Activated T-helper 2 cell treated with anti-CD3 and anti-CD28 coated beads, Interferon-gamma antibody, Interleukin-2, Interleukin-4, amounts not matched to agents 10 μg/mL and 5 μg/mL and 100 μg/mL, durations not matched to agents 14 hours and 24 hours and 36 hours (primary cell): Measurements from ENCODE around the gene KRT24. TPM values are rescaled to one million over a fixed set of nuclear protein-coding genes. Genes with fewer than 3 reads are reported as not detected.
A peak's percentile ranks its signal among the peaks of the same experiment; 100 is the strongest.

ENCODE experiments used
- DNase-seq: peaks from one replicate; pipeline ENCODE4 v3.0.0; 2021; ENCODE audit warnings: low spot score
- H3K27ac Mint-ChIP-seq: one replicate; pipeline ENCODE4 v1.8.0; 2021; ENCODE audit warnings: mixed read lengths
- H3K27me3 Mint-ChIP-seq: one replicate; pipeline ENCODE4 v1.8.0; 2021; ENCODE audit warnings: low read depth, mixed read lengths
- H3K36me3 Mint-ChIP-seq: one replicate; pipeline ENCODE4 v1.8.0; 2021; ENCODE audit warnings: low read depth, mixed read lengths
- H3K4me1 Mint-ChIP-seq: one replicate; pipeline ENCODE4 v1.8.0; 2021; ENCODE audit warnings: low read depth, mixed read lengths
- H3K4me3 Mint-ChIP-seq: one replicate; pipeline ENCODE4 v1.8.0; 2021; ENCODE audit warnings: low read depth, mild to moderate bottlenecking, moderate library complexity, mixed read lengths
- H3K9me3 Mint-ChIP-seq: one replicate; pipeline ENCODE4 v1.8.0; 2021; ENCODE audit warnings: mixed read lengths
- intact Hi-C: fragments of 100-400 bp; cut with micrococcal nuclease; formaldehyde crosslinking; loops from one replicate; pipeline ENCODE4 v1.15.1; 2023
- total RNA-seq: library from RNA; stranded (reverse); gene quantifications from 2 replicates; pipeline ENCODE4 v1.2.3, GENCODE V29; 2022

The KRT24 gene
- total RNA-seq, 1 donor from 2014 or later = not detected

GRCh38 chr17:40680998-40681397 lies 22.6 kb downstream of the KRT24 start:
- Mint-ChIP-seq H3K27ac (no peak overlapping the region), H3K4me3 (no peak overlapping the region), H3K4me1 (peaks cover 9% of the 10 kb centered on the region), H3K27me3 (peaks cover 41% of the 10 kb centered on the region), H3K36me3 (no peaks in the 10 kb centered on the region), H3K9me3 (no peaks in the 10 kb centered on the region)
- intact Hi-C loops = no loop called here
- no peak for DNase-seq

GRCh38 chr17:40679523-40679907 lies 24.0 kb downstream of the KRT24 start:
- no peak overlapping the region for H3K27ac Mint-ChIP-seq
- DNase-seq = no peak
- no peaks in the 10 kb centered on the region for H3K9me3 Mint-ChIP-seq
- peaks cover 49% of the 10 kb centered on the region for H3K27me3 Mint-ChIP-seq
- H3K4me1 Mint-ChIP-seq = peaks cover 9% of the 10 kb centered on the region
- intact Hi-C loops = no loop called here
- H3K36me3 Mint-ChIP-seq = no peaks in the 10 kb centered on the region
- no peak overlapping the region for H3K4me3 Mint-ChIP-seq

GRCh38 chr17:40678902-40679522 lies 24.5 kb downstream of the KRT24 start:
- Mint-ChIP-seq H3K27ac (no peak overlapping the region), H3K36me3 (no peaks in the 10 kb centered on the region), H3K9me3 (no peaks in the 10 kb centered on the region), H3K4me3 (no peak overlapping the region), H3K4me1 (peaks cover 9% of the 10 kb centered on the region), H3K27me3 (peaks cover 53% of the 10 kb centered on the region)
- no peak for DNase-seq
- intact Hi-C loops = no loop called here

- DNase-seq = no peak
- H3K27me3 Mint-ChIP-seq = peaks cover 46% of the 10 kb centered on the region
- H3K27ac Mint-ChIP-seq = no peak overlapping the region
- no peaks in the 10 kb centered on the region for H3K36me3 Mint-ChIP-seq
- intact Hi-C loops = no loop called here
- H3K4me3 Mint-ChIP-seq = no peak overlapping the region
- H3K9me3 Mint-ChIP-seq = no peaks in the 10 kb centered on the region
- H3K4me1 Mint-ChIP-seq = peaks cover 9% of the 10 kb centered on the region
Observed at GRCh38 chr17:40675905-40676304, 27.6 kb downstream of the KRT24 start.

- no peaks in the 10 kb centered on the region for H3K9me3 Mint-ChIP-seq
- peaks cover 43% of the 10 kb centered on the region for H3K27me3 Mint-ChIP-seq
- H3K36me3 Mint-ChIP-seq = no peaks in the 10 kb centered on the region
- H3K4me1 Mint-ChIP-seq = no peaks in the 10 kb centered on the region
- DNase-seq = no peak
- H3K4me3 Mint-ChIP-seq = no peak overlapping the region
- H3K27ac Mint-ChIP-seq = no peak overlapping the region
- intact Hi-C loops = no loop called here
Observed at GRCh38 chr17:40672654-40673053, 30.9 kb downstream of the KRT24 start.

- H3K27me3 Mint-ChIP-seq = peaks cover 43% of the 10 kb centered on the region
- no peak for DNase-seq
- H3K9me3 Mint-ChIP-seq = no peaks in the 10 kb centered on the region
- no peaks in the 10 kb centered on the region for H3K4me1 Mint-ChIP-seq
- H3K36me3 Mint-ChIP-seq = no peaks in the 10 kb centered on the region
- no peak overlapping the region for H3K27ac Mint-ChIP-seq
- intact Hi-C loops = no loop called here
- H3K4me3 Mint-ChIP-seq = no peak overlapping the region
Observed at GRCh38 chr17:40671282-40671681, 32.3 kb downstream of the KRT24 start.

GRCh38 chr17:40666331-40666730 lies 37.2 kb downstream of the KRT24 start:
- peaks cover 39% of the 10 kb centered on the region for H3K27me3 Mint-ChIP-seq
- no peaks in the 10 kb centered on the region for H3K9me3 Mint-ChIP-seq
- no peak for DNase-seq
- no peak overlapping the region for H3K4me3 Mint-ChIP-seq
- no peaks in the 10 kb centered on the region for H3K36me3 Mint-ChIP-seq
- intact Hi-C loops = no loop called here
- H3K27ac Mint-ChIP-seq = no peak overlapping the region
- peaks cover 4% of the 10 kb centered on the region for H3K4me1 Mint-ChIP-seq

- H3K4me3 Mint-ChIP-seq = no peak within 1 kb of the TSS
- no peaks in the 10 kb centered on the region for H3K36me3 Mint-ChIP-seq
- no peak within 1 kb of the TSS for H3K27ac Mint-ChIP-seq
- peaks cover 32% of the 10 kb centered on the region for H3K27me3 Mint-ChIP-seq
- no peaks in the 10 kb centered on the region for H3K9me3 Mint-ChIP-seq
- intact Hi-C loops = no loop called here
- peaks cover 9% of the 10 kb centered on the region for H3K4me1 Mint-ChIP-seq
- no peak for DNase-seq
Observed at GRCh38 chr17:40664582-40665333, 38.8 kb downstream of the KRT24 start, which contains the start of gene KRT222. KRT222 (minus strand) TSS chr17:40665177; CDS start chr17:40665099, 78 bp downstream.

GRCh38 chr17:40663252-40663651 lies 40.3 kb downstream of the KRT24 start:
- intact Hi-C loops = no loop called here
- no peaks in the 10 kb centered on the region for H3K36me3 Mint-ChIP-seq
- H3K9me3 Mint-ChIP-seq = no peaks in the 10 kb centered on the region
- H3K27ac Mint-ChIP-seq = no peak overlapping the region
- H3K4me3 Mint-ChIP-seq = no peak overlapping the region
- no peak for DNase-seq
- H3K4me1 Mint-ChIP-seq = peaks cover 11% of the 10 kb centered on the region
- H3K27me3 Mint-ChIP-seq = peaks cover 33% of the 10 kb centered on the region

- no peak overlapping the region for H3K4me3 Mint-ChIP-seq
- no peaks in the 10 kb centered on the region for H3K9me3 Mint-ChIP-seq
- DNase-seq = no peak
- H3K27ac Mint-ChIP-seq = no peak overlapping the region
- no peaks in the 10 kb centered on the region for H3K36me3 Mint-ChIP-seq
- intact Hi-C loops = no loop called here
- peaks cover 35% of the 10 kb centered on the region for H3K27me3 Mint-ChIP-seq
- H3K4me1 Mint-ChIP-seq = peaks cover 8% of the 10 kb centered on the region
Observed at GRCh38 chr17:40659911-40660310, 43.6 kb downstream of the KRT24 start.

GRCh38 chr17:40658396-40658795 lies 45.2 kb downstream of the KRT24 start:
- DNase-seq = no peak
- peaks cover 29% of the 10 kb centered on the region for H3K27me3 Mint-ChIP-seq
- intact Hi-C loops = no loop called here
- H3K4me3 Mint-ChIP-seq = no peak overlapping the region
- no peaks in the 10 kb centered on the region for H3K9me3 Mint-ChIP-seq
- no peak overlapping the region for H3K27ac Mint-ChIP-seq
- peaks cover 7% of the 10 kb centered on the region for H3K4me1 Mint-ChIP-seq
- H3K36me3 Mint-ChIP-seq = no peaks in the 10 kb centered on the region

GRCh38 chr17:40651939-40652338 lies 51.6 kb downstream of the KRT24 start:
- Mint-ChIP-seq H3K4me1 (peaks cover 6% of the 10 kb centered on the region), H3K9me3 (no peaks in the 10 kb centered on the region), H3K27me3 (peaks cover 9% of the 10 kb centered on the region), H3K27ac (no peak overlapping the region), H3K4me3 (no peak overlapping the region), H3K36me3 (peaks cover 8% of the 10 kb centered on the region)
- no peak for DNase-seq
- intact Hi-C loops = no loop called here

- H3K4me3 Mint-ChIP-seq = peak overlapping the region; percentile 96
- H3K27me3 Mint-ChIP-seq = no peaks in the 10 kb centered on the region
- no peaks in the 10 kb centered on the region for H3K9me3 Mint-ChIP-seq
- DNase-seq = no peak
- H3K27ac Mint-ChIP-seq = peak overlapping the region; percentile 92
- H3K36me3 Mint-ChIP-seq = peaks cover 32% of the 10 kb centered on the region
- intact Hi-C loops = no loop called here
- peaks cover 27% of the 10 kb centered on the region for H3K4me1 Mint-ChIP-seq
Observed at GRCh38 chr17:40648384-40648968, 55.1 kb downstream of the KRT24 start.
